ENCODE data around the gene STRN3. TPM values are rescaled to one million over a fixed set of nuclear protein-coding genes. Genes with fewer than 3 reads are reported as not detected.

Gene STRN3
- total RNA-seq, 1 donor from 2014 or later = 35.0 TPM

DNA sequence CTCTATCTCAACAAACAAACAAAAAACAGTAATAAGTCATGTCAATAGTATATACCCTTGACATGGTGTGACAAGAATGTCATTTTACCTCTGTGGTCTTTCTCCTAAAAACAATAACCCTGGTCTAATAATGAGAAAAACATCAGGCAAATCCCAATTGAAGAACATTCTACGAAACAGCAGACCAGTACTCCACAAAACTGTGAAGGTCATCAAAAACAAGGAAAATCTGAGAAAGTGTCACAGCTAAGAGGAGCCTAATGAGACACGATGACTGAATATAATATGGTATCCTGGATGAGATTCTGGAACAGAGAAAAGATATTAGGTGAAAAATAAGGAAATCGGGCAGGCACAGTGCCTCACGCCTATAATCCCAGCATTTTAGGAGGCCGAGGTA, 157.4 kb downstream of the STRN3 start:
- no peak for TF ChIP-seq CTCF (IDR thresholded peaks at IDR 0.05)
- Histone ChIP-seq H3K27me3 (peaks cover 20% of the 10 kb centered on the region), H3K4me1 (no peaks in the 10 kb centered on the region), H3K27ac (no peak overlapping the region), H3K36me3 (no peaks in the 10 kb centered on the region), H3K9me3 (no peaks in the 10 kb centered on the region), H3K4me3 (no peak overlapping the region)
- DNase-seq (no peak), ATAC-seq (no peak)
- intact Hi-C loops (cut with DNase I) = no loop called here

- Histone ChIP-seq H3K27me3 (peaks cover 4% of the 10 kb centered on the region), H3K4me3 (no peak overlapping the region), H3K4me1 (no peaks in the 10 kb centered on the region), H3K27ac (no peak overlapping the region), H3K9me3 (no peaks in the 10 kb centered on the region), H3K36me3 (no peaks in the 10 kb centered on the region)
- intact Hi-C loops (cut with DNase I) = no loop called here
- no peak for TF ChIP-seq CTCF (IDR thresholded peaks at IDR 0.05)
- DNase-seq = no peak
- no peak for ATAC-seq
Measured at GRCh38 chr14:30864934-30865333, 161.2 kb downstream of the STRN3 start.

DNA sequence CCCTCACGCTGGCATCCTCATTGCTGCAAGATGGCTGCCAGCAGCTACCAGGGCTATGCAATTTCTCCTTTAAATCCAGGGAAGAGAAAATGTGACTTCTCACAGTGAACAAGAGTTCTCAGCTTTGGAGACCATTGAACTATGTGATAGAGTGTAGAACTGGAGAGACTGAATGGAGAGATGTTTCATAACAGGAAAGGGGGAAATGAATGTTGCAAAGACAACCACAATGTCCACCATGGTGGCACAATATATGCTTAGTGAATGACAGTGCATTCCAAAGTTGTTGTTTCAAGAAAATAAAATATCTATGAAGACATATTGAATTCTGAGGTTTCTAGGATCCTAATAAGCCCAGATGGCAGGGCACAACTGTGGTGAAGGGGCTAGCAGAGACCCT, 165.0 kb downstream of the STRN3 start:
- Histone ChIP-seq H3K4me3 (no peak overlapping the region), H3K9me3 (no peaks in the 10 kb centered on the region), H3K36me3 (no peaks in the 10 kb centered on the region), H3K27ac (no peak overlapping the region), H3K4me1 (no peaks in the 10 kb centered on the region), H3K27me3 (peaks cover 4% of the 10 kb centered on the region)
- no peak for TF ChIP-seq CTCF (IDR thresholded peaks at IDR 0.05)
- intact Hi-C loops (cut with DNase I) = no loop called here
- peak; percentile 36 for ATAC-seq
- DNase-seq = no peak

DNA sequence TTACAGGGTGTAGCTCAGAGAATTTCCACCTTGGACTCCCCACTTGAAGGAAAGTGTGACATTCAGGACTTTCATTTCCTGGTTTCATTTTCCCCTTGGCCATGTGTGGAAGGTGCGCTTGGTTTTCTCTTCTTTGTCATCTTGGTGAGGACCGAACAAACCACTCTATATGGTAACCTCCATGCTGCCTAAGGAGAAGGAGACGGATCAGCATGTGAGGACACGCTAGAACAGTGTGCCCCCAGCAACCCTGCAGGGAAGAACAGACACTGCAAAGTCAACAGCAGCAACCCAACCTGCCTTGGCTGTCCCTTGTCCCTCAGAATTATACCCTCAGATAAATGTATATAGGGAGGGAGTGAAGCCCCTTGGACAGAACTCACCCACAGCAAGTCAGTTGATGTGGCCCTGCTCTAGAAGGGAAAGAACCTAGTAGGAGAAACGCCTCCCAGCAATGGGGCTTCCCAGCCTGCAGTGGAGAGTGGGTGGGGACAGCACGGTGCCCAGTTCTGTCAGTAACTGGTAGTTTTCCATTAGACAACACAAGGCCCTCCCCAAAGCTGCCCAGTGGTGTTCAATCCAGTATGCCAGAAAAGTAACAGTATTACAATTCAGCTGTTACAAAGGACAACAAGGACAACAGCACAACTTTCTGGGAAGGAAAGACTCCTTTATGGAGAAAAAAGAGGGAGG, 170.7 kb downstream of the STRN3 start:
- Histone ChIP-seq H3K27ac (no peak overlapping the region), H3K27me3 (no peaks in the 10 kb centered on the region), H3K4me1 (no peaks in the 10 kb centered on the region), H3K4me3 (no peak overlapping the region), H3K9me3 (no peaks in the 10 kb centered on the region), H3K36me3 (no peaks in the 10 kb centered on the region)
- intact Hi-C loops (cut with DNase I) = no loop called here
- ATAC-seq (peak; percentile 24), DNase-seq (no peak)
- no peak for TF ChIP-seq CTCF (IDR thresholded peaks at IDR 0.05)

DNA sequence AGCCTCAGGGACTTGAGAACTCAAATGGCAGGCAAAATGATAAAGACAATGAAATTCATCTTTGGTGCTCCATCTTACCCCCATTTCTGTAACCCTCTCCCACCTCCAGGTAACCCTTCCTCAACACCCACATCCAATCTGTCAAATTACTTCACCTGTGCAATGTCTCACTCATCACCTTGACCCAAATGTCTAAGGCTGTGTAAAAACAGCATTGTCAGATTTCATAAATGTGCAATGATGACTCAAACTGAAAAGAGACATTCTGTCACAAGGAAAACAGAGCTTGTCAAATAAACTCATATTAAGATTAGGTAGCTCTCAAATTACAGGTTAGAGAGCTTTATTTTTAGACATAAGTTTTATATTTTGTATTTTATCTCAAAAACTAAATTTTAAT, 171.7 kb downstream of the STRN3 start:
- no peak overlapping the region for H3K27ac ChIP-seq
- no peak for TF ChIP-seq CTCF (IDR thresholded peaks at IDR 0.05)
- no peak for DNase-seq
- intact Hi-C loops (cut with DNase I) = no loop called here
- no peak overlapping the region for H3K4me3 ChIP-seq
- no peaks in the 10 kb centered on the region for H3K36me3 ChIP-seq
- H3K4me1 ChIP-seq = no peaks in the 10 kb centered on the region
- ATAC-seq = no peak
- no peaks in the 10 kb centered on the region for H3K27me3 ChIP-seq
- H3K9me3 ChIP-seq = no peaks in the 10 kb centered on the region

DNA sequence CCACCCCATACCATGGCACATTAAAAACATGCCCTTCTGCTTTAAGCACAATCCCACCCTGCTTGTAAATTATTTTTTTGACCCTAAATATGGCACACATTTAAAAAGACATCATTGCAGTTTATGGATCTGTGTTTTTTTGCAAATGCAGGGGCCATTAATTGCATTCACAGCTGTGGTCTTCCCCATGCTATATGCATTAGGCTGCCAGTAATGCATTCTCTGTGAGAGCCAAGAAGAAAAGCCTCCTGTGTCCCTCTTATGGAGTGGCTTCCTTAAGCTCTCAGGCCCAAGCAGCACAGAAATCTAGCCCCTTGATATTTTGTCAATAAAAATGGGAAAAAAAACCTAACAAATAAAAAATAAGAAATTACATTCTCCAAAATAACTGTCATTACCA, 172.2 kb downstream of the STRN3 start:
- H3K27me3 ChIP-seq = no peaks in the 10 kb centered on the region
- H3K4me3 ChIP-seq = no peak overlapping the region
- no peak for TF ChIP-seq CTCF (IDR thresholded peaks at IDR 0.05)
- H3K36me3 ChIP-seq = no peaks in the 10 kb centered on the region
- intact Hi-C loops (cut with DNase I) = no loop called here
- H3K9me3 ChIP-seq = no peaks in the 10 kb centered on the region
- DNase-seq = no peak
- no peak for ATAC-seq
- H3K4me1 ChIP-seq = no peaks in the 10 kb centered on the region
- no peak overlapping the region for H3K27ac ChIP-seq

All from upper lobe of right lung (tissue), 1 donor.